GM18868 (cell line): ENCODE data around the gene RALGDS.

ENCODE experiments used
- ATAC-seq: cut with Tn5 transposase; IDR thresholded peaks from one replicate; pipeline ENCODE4 v1.9.1; 2021; ENCODE audit warnings: mild to moderate bottlenecking, moderate library complexity; ENCODE audit not compliant: unreplicated experiment

The RALGDS gene

GRCh38 chr9:133137451-133138231 is 16.6 kb upstream of the RALGDS start:
- no peak for ATAC-seq

GRCh38 chr9:133135146-133135745 is 14.2 kb upstream of the RALGDS start:
- ATAC-seq: no peak

DNA sequence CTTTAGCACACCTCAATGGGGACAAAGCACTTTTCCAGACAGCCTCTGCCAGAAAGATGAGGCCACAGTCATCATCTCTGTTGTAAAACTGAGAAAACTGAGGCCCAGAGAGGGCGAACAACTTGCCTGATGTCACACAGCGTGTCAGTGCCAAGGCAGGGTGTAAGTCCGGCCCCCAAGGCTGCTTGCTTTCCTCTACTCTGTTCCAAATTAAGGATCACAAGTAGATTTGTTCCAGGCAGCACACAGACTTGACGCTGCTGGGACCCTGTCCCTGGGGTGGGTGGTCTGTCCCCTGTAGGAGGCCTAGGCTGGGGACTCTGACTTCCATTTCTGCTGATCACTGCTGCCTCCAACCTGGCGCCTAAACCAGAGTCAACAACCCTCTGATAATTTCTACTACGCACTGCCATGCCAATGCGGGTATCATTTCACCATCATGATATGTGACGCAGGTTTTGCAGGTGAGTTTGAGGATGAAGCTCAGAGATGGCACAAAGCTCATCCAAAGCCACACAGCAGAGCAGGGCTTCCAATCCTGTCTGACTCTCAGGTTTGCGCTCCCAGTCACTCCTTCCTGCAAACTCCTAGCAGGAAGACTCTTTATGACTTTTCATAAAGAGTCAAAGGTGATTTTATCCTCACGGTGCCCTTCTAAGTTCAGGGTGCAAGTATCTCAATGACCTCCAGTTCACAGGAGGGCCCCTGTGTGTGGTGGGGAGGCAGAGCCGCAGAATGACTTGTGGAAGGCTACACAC is 13.5 kb upstream of the RALGDS start:
- no peak for ATAC-seq

DNA sequence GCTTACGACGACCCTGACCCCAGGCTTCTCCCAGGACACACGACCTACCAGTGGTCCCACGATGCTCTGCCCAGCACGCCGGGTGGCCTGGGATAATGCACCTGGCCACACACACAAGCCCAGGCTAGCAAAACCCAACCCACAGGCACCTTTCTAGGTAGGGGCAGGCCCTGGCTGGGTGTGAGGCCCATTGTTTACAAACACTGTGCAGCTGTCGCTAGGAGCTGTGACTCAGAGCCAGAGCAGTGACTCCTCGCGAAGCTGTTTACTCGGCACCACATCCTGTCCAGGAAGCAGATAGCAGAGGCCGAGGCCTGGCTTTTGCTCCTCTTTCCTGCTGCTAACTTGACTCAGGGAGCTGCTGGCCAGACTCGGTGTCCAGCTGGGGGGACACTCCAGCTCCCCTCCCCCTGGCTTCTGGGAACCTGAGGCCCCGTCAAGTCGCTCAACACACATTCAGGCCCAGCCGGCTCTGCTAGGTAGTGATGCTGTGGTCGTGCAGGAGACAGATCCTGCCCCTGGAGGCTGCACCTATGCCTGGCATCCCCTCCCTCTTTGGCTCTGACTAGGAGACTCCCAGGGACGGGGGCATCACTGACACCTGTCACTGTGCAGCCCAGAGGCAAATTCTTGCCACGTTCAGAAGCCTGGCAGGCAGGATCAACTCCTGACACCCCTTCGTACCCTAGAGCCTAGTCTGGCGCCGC is 12.8 kb upstream of the RALGDS start:
- ATAC-seq: peak; percentile 91

DNA sequence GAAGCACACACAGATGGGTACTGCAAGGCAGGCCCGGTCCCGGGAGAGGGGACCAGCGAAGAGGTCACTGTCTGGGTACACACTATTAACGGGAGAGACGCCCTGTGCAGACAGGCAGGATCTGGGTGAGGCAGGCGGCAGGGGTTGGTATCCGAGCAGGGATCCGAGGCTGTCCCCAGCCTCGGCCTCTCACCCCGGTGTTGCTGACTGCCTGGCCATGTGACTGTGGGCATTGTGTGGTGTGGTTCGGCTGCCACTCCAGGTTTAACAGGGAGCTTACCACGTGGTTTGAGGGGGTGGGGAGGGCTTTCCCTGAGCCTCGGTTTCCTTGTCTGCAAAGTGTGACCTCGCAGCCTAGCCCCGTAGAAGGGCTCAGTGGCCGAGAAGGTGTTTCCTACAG is 11.1 kb upstream of the RALGDS start:
- ATAC-seq: no peak

- ATAC-seq: no peak
These were observed 10.5 kb upstream of the RALGDS start for GRCh38 chr9:133131506-133131905.

- ATAC-seq: no peak
These were observed 9.7 kb upstream of the RALGDS start for GRCh38 chr9:133130685-133131244.

- no peak for ATAC-seq
These were observed 8.2 kb upstream of the RALGDS start for GRCh38 chr9:133129001-133129795.

GRCh38 chr9:133128152-133128551 is 7.1 kb upstream of the RALGDS start:
- no peak for ATAC-seq

DNA sequence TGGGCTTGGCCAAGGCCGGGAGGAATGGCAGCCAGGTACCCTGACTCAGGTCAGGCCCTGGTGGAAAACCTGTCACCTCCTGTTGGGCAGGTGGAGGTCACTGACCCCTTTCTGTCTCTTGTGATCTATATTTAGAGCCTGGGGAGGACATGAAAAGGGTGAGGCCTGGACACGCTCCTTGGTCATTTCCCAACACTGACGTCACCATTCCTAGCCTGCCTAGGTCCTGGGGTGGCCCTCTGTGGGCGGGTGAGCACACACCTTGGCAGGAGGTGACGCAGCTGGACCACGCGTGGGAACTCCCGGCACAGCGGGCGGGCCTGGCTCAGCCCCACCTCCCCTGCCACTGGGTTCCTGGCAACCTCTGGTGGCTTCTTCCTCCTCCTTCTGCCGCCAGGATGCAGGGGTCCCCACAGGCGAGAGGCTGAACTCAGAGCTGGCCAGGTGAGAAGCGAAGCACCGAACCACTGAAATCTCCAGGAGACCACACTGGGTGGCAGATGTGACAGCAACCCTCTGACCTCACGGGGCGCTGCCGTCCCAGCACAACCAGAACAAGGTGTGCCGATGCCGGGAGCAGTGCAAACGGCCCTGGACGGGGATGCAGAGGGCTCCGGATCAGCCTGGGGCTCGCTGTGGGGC is 6.4 kb upstream of the RALGDS start:
- ATAC-seq: no peak

GRCh38 chr9:133126697-133127339 is 5.8 kb upstream of the RALGDS start:
- no peak for ATAC-seq

DNA sequence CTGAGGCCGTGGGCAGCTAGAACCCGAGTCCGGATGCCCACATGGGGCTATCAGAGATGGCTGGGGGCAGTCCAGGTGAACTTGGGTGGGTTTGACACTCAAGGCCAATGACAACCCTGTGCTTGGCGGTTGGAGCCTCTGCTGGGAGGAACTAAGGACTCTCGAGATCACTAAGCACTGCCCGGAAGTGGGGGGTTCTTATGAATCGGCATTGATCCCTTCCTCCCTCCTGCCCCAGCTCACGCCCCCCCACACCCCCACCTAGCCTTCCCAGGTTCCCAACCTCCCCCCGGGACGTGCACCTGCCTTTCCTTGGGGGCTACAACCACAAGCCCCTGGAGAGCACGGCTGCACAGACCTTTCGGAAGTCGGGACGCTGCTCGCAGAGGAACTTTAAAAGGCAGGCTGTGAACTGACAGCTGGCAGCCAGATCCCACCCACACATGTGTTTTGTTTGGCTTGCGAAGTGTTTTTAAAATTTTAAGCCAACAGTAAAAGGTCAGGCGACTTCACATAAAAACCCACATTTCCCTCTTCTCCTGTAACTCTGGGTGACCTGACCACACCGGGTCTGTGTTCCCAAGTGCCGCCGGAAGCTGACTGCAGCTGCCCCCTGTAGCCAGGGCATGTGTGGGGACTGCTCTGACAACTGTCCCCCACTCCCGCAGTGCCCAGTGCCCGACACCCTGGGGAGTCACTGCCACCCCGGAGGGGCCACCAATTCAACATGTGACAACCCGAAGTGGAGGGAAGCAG is 5.1 kb upstream of the RALGDS start:
- no peak for ATAC-seq

DNA sequence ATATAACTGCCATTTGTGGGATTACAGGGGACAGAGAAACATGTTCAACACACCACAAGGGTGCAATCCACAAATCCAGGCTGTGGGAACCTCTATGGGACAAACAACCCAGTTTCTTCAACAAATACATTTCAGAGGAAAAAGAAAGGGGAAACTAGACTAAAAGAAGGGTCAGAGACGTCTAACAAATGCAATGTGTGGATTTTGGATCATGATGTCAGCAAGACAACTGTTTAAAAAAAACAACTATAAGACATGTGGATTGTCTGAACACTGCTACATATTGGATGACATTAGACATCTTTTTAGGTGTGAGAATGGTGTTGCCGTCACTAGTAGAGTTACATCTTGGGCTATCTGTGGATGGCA is 3.9 kb upstream of the RALGDS start:
- ATAC-seq: no peak

GRCh38 chr9:133124123-133124906 is 3.3 kb upstream of the RALGDS start:
- ATAC-seq: no peak

- no peak for ATAC-seq
These were observed 2.0 kb upstream of the RALGDS start for GRCh38 chr9:133122935-133123611.

- no peak for ATAC-seq
These were observed 1.5 kb upstream of the RALGDS start for GRCh38 chr9:133122605-133122934.

DNA sequence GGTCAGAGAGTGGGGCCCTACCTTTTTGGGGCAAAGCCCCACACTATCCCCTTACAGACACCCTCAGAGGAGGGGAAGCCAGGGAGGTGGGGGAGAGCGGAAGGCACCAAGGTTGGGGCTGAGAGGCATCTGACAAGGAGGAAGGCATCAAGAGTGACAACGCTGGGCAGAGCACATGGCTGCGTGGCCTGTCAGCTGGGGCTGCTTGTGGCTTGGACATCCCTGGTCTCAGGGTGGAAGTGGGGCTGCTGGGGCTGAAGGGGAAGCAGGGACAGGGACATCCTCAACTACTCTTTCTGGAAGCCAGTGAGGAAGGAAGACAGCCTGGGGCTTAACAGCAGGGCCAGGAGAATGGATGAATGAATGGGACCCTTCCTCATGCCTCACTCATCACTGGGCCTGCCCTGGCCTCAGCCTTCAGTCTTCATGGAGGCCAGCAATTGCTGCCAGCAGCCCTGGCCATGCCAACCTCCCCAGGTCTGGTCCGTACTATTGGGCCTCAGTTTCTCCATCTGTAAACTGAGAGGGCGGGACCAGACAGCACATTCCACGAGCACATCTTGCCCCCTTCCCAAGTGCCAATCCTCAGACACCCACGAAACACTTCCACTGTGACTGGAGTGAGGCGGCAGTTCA is 993 bp upstream of the RALGDS start:
- ATAC-seq: no peak
